ENCODE data around the gene CATSPERE.
"Not testable (repeated sequence)": the region's sequence is repeated elsewhere in the genome, so short reads cannot be mapped to it uniquely, and the experiment has no call there.

The CATSPERE gene

DNA sequence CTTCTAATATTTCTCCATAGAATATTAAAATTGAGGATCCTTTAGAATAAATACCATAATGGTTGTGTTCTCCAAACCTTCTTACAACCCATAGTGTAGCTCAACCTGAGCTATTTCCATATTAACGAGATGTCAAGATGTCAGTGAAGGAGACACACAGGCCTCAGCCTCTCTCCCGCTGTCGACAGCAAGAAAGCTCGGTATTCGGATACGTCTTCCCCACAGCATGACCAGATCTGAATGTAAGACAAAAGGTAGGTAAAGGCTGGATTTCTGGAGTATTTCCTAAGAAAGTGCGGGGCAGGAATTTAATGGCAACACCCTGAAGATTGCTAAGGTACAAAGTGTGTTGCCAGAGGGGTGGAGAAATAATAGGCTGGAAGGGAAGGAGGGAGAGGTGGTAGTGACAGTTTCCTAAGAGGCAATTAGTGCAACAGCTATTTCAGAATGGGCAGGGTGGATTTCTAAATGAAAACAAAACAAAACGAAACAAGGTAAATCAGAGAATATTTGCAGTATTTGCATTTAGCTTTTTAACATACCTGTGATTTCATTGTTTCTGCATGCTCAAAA lies 11.1 kb upstream of the CATSPERE start:
- DNase-seq (ENCODE audit: low read depth), result no peak

DNA sequence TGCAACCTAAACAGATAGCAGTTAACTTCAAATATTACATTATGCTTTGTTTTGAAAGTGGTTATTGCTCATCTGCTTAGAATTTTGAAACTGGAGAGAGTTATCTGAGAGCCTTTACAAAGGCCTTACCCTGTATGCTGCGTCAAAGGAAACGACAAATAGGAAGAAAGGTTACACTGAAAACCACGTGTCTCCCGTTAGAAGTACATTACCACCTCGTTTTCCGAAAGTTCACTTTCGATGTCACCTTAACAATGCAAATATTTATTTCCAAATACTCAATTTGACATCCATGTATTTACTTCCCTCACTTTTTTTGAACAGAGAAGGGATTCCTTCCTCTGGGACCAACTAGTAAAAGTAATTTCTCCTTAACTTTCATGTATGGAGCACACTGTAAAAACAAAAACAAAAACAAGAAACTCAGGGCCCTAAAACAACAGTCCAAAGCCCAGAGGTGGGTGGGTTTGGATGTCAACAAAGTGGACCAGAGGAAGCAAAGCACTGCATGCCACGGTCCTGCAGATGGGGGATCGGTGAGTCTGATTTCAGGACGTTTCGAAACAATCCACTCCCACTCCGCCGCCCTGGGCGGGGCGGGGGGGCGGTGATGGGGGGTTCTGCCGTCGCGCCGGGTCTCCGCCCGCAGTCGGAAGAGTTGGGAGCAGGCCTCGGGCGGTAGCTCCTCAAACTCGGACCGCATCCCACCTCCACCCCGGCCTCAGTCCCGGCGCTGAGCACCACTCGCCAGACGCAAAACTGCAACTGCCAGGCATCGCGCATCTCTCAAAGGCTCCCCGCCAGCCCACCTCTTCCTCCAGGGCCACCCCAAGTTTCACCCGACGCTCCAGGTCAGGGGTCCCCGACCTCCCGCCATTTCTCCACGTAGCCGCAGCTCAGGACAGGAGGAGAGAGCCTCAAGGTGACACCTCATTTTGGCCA lies 10.2 kb upstream of the CATSPERE start:
- peak; percentile 50 for DNase-seq (ENCODE audit: low read depth)

DNA sequence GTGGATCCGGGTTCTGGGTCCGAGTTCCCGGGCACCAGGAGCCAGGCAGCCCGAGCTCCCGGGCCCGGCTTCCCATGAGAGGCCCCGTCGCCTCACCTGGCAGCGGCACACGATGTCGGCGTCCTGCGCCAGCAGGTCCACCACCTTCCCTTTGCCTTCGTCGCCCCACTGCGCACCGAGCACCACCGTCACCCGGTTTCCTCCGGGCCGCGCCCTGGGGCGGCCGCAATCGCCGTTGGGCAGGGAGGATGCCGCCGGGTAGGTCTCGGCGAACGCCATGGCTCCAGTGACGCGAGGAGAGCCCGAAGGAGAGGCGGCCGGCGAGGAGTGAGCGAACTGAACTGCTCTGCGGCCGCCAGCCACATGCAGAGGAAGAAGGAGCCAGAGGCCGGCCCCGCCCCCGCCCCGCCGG lies 9.5 kb upstream of the CATSPERE start, which contains the start of gene ADSS2:
Gene ADSS2, minus strand, starts transcription at position 371 of the 412 bp plus-strand sequence. Its CDS starts 92 bp downstream, at position 279.
- DNase-seq (ENCODE audit: low read depth), result no peak

DNA sequence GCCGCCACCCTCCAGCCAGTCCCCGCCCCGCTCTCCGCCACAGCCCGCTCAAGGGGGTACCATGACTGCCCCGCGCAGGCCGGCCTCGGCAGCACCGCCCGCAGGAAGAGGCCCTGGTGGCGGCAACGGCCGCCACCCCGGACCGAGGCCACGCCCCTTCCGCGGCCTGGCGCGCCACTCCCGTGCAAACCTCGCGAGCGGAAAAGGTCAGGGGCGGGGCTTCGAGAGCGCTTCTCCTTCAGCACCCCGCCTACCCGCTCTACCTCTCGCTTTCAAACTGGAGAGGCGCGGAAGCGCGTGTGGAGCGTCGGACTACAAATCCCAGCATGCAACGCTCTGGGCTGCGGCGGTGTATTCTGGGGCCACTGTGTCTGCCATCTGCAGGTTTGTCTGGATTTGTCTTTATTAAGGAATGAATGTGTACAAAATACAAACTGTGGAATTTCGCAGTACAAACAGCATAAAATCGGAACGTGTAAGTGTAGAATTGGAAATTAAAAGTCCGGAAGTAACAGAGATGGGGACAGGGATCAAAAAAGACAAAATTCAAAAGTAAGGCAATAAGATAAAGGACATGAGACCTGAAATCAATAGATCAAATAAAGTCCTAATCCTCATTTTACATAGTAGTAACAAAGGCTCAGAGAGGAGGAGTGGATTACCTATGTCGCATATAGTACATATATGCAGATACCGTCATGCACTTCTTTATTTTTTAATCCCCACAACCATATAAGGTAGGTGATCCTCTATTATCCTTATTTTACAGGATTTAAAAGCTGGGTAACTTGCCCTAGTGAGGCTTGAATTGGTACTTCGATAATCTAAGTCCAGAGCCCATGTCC lies 8.9 kb upstream of the CATSPERE start:
- peak; percentile 99 for DNase-seq (ENCODE audit: low read depth)

DNA sequence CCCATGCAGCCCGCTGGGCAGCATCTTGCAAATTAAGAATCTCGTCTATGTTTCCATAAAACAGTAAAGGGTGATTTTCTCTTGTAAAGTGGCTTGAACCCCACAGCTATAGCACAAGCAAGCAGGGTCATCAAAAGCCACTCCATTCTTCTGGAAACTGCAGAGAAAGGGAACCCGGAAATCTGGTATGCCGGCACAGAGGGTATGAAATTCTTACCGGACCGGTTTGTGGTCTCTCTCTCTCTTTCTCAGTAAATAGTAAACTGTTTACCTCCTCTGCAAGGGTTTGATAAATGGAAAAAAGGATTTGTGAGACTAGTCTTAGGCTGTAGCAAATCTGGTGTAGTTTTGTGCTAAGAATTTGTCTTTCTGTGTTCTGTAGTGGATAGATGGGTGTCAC lies 6.7 kb upstream of the CATSPERE start:
- no peak for DNase-seq (ENCODE audit: low read depth)

- DNase-seq (ENCODE audit: low read depth), result no peak
Measured at GRCh38 chr1:244456586-244456985, 4.5 kb upstream of the CATSPERE start.

- DNase-seq (ENCODE audit: low read depth), result no peak
Measured at GRCh38 chr1:244458781-244459180, 2.3 kb upstream of the CATSPERE start.

DNA sequence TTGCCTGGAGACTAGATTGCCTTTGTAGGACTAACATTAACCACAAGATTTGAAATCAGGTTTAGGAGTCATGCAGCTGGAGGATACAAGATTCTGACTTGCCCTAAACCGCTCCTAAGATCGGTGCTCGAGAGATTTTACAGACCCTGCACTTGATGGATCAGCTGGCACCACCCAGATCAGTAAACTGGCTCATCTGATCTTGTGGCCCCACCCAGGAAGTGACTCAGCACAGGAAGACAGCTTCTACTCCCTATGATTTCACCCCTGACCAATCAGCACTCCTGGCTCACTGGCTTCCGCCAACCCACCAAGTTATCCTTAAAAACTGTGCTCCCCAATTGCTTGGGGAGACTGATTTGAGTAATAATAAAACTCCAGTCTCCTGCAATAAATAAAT lies 876 bp upstream of the CATSPERE start:
- DNase-seq (ENCODE audit: low read depth), result no peak

DNA sequence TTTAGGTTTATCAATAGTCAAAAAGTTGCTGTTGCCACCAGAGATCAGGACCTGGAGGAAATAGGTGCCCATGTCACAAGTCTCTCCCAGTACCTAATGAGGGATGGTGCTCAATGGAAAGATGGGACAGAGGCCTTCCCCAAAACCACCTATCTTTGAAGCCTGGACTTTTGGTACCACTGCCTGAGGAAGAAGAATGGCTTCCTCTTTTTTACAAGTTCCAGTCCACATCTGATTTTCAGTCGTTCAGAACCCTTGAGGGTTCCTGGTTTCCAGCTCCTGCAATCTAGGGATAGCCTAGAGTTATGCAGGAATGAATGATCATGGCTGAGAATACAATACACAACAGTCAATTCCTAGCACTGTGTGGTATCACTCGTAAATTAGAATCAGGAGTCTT lies 5.7 kb downstream of the CATSPERE start:
- no peak for DNase-seq (ENCODE audit: low read depth)

DNA sequence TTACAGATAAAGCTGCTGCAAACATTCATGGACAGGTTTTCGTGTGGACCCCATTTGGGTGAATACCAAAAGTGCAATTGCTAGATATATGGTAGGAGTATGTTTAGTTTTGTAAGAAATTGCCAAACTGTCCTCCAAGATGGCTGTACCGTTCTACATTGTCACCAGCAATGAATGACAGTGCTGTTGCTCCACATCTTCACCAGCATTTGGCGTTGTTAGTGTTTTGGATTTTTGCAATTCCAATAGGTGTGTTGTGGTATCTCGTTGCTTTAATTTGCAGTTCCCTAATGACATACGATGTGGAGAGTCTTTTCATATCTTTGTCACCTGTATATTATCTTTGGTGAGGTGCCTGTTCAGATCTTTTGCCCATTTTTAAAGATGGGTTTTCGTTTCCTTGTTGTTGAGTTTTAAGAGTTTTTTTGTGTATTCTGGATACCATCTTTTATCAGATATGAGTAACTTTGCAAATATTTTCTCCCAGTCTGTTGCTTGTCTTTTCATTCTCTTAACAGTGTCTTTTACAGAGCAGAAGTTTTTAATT lies 12.1 kb downstream of the CATSPERE start:
- DNase-seq (ENCODE audit: low read depth), result no peak

- not testable (repeated sequence) for DNase-seq (ENCODE audit: low read depth)
Measured at GRCh38 chr1:244484971-244485370, 23.9 kb downstream of the CATSPERE start.

- no peak for DNase-seq (ENCODE audit: low read depth)
Measured at GRCh38 chr1:244494653-244495052, 33.6 kb downstream of the CATSPERE start.

- DNase-seq (ENCODE audit: low read depth), result no peak
Measured at GRCh38 chr1:244496186-244496585, 35.1 kb downstream of the CATSPERE start.

GRCh38 chr1:244497805-244498204 lies 36.7 kb downstream of the CATSPERE start:
- DNase-seq (ENCODE audit: low read depth), result no peak

- DNase-seq (ENCODE audit: low read depth), result not testable (repeated sequence)
Measured at GRCh38 chr1:244499484-244499883, 38.4 kb downstream of the CATSPERE start.

- DNase-seq (ENCODE audit: low read depth), result not testable (repeated sequence)
Measured at GRCh38 chr1:244500515-244500914, 39.4 kb downstream of the CATSPERE start.

DNA sequence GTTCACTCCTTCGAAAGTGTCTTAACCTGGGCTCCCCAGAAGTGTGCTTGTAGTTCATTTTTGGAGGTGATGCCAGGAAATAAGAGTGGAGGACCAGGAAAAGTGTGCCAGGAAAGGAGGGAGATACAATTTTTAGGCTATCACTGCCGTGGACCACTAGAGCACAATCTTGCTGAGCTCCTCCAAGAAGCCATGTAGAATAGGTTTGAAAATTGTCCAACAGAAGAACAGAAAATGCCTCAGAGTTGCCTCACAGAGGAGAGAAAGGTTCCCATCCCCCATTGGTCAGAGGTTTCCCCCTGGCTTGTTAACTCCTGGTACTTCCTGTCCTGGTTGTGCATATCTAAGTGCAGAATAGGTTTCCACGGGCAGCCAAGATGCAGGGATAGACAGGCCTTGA lies 41.6 kb downstream of the CATSPERE start:
- DNase-seq (ENCODE audit: low read depth), result no peak

DNA sequence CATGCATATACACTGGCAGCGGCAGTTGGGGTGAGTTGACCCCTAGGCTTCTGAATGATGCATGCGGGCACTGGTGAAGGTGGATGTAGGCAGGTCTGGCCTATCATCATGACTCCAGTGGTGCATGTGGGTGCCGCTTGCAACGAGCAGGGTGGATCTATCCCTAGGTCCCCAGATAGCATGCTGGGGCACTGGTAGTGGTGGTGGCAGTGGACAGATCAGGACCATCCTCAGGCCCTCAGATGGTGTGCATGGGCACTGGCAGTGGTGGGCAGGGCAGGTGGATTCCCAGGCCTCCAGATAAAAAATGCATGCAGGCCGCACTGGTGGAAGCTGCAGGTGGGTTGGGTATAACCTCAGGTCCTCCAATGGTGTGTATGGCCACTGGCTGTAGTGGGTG lies 52.4 kb downstream of the CATSPERE start:
- no peak for DNase-seq (ENCODE audit: low read depth)

GRCh38 chr1:244515680-244516079 lies 54.6 kb downstream of the CATSPERE start:
- no peak for DNase-seq (ENCODE audit: low read depth)

DNA sequence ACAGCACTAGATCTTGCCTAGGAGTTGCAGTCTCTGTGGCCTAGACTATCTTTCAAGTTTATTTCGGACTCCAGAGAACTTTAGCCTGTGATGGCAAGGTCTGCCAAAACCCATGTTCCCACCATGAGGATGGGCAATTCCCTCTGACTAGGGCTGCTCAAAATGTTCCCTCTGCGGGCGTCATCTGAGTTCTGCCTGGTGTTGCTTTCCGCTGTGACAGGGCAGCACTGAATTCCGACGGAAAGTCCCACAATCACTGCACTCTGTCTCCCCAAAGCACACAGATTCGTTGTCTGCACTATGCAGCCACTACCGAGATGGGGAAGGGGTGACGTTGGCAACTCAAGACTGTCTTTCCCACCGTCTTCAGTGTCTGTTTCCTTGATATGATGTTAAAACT lies 75.2 kb downstream of the CATSPERE start:
- no peak for DNase-seq (ENCODE audit: low read depth)

- DNase-seq (ENCODE audit: low read depth), result no peak
Measured at GRCh38 chr1:244545511-244545910, 84.4 kb downstream of the CATSPERE start.

DNA sequence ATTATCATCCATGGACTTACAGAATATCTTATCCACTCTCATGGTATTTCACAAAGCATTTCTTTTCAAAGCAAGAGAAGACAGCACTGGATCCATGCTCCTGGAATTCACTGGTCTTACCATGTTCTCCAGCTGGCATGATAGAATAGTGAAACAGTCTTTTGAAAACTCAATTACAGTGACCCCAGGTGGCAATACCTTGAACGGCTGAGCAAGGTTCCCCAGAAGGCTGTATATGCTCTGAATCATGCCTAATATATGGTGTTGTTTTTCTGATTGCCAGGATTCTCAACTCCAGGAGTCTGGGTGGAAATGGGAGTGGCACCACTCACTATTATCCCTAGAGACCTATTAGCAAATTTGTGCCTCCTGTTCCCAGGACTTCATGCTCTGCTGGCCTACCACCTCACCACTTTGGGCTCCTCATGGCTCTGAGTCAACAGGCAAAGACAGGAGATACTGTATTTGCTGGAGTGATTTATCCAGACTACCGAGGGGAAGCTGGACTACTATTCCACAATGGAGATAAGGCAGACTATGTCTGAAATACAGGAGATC lies 87.6 kb downstream of the CATSPERE start:
- no peak for DNase-seq (ENCODE audit: low read depth)

All from stromal cell of bone marrow (primary cell).